IMR-90 (cell line): ENCODE measurements around the gene DDT. TPM values are rescaled to one million over a fixed set of nuclear protein-coding genes. Genes with fewer than 3 reads are reported as not detected.
"Not testable (repeated sequence)": the region's sequence is repeated elsewhere in the genome, so short reads cannot be mapped to it uniquely, and the experiment has no call there.

Source experiments
- ATAC-seq: fragments of 200-7000 bp; cut with Tn5 transposase; 2 replicates; pipeline ENCODE4 v1.9.1; 2020; ENCODE audit warnings: low read depth, mild to moderate bottlenecking, moderate library complexity
- BruUV-seq: library from RNA; stranded (reverse); fragments of 400-500 nt; replicated peaks from 2 replicates; lab custom pipeline; 2021; lab: Mats Ljungman, UMichigan
- CTCF ChIA-PET: fragments of 300-600 bp; formaldehyde crosslinking; extraction: SDS; loops from one replicate; lab custom pipeline; 2021; ENCODE audit warnings: antibody characterized with exemption; lab: Yijun Ruan, JAX
- POLR2A ChIA-PET: fragments of 300-600 bp; sonication (Branson Sonifier 250); formaldehyde crosslinking; loops from one replicate; lab custom pipeline; 2022; ENCODE audit warnings: antibody characterized with exemption; ENCODE audit not compliant: unreplicated experiment; lab: Charles Lee
- DNase-seq: peaks from one replicate; pipeline ENCODE4 v3.0.0; 2013
- H2AFZ ChIP-seq: replicated peaks from 2 replicates; pipeline ENCODE3; 2013; ENCODE audit warnings: low read length, mild to moderate bottlenecking; ENCODE audit not compliant: poor library complexity
- H2AK5ac ChIP-seq: 2 replicates; pipeline ENCODE4 v1.6.1; 2013; ENCODE audit warnings: low read depth, low read length, inconsistent platforms
- H2AK9ac ChIP-seq: replicated peaks from 2 replicates; pipeline ENCODE3; 2013; ENCODE audit warnings: mild to moderate bottlenecking, low read depth, low read length, moderate library complexity; ENCODE audit not compliant: poor library complexity
- H2BK120ac ChIP-seq: 2 replicates; pipeline ENCODE4 v1.6.1; 2013; ENCODE audit warnings: low read depth, low read length, inconsistent platforms
- H2BK15ac ChIP-seq: 3 replicates; pipeline ENCODE4 v1.6.1; 2013; ENCODE audit warnings: low read depth, low read length, inconsistent platforms
- H2BK20ac ChIP-seq: 2 replicates; pipeline ENCODE4 v1.6.1; 2013; ENCODE audit warnings: low read depth, mild to moderate bottlenecking, inconsistent platforms, low read length, moderate library complexity
- H2BK5ac ChIP-seq: 2 replicates; pipeline ENCODE4 v1.6.1; 2013; ENCODE audit warnings: mild to moderate bottlenecking, low read depth, low read length, inconsistent platforms; ENCODE audit not compliant: poor library complexity, severe bottlenecking
- H3K14ac ChIP-seq: replicated peaks from 2 replicates; pipeline ENCODE4 v1.6.1; 2013; ENCODE audit warnings: low read depth, low read length, inconsistent platforms
- H3K18ac ChIP-seq: 2 replicates; pipeline ENCODE4 v1.6.1; 2013; ENCODE audit warnings: low read depth, low read length, control low read depth
- H3K23ac ChIP-seq: 2 replicates; pipeline ENCODE4 v1.6.1; 2013; ENCODE audit warnings: low read depth, low read length, inconsistent platforms
- H3K27ac ChIP-seq: 2 replicates; pipeline ENCODE4 v1.5.1; 2013; ENCODE audit warnings: mild to moderate bottlenecking, control low read depth, low read length; ENCODE audit not compliant: insufficient read depth
- H3K27me3 ChIP-seq: 2 replicates; pipeline ENCODE4 v1.6.1; 2013; ENCODE audit warnings: low read length; ENCODE audit not compliant: control insufficient read depth, insufficient read depth
- H3K36me3 ChIP-seq: 2 replicates; pipeline ENCODE4 v1.6.1; 2013; ENCODE audit warnings: low read length, mixed read lengths; ENCODE audit not compliant: control insufficient read depth, insufficient read depth
- H3K4ac ChIP-seq: 2 replicates; pipeline ENCODE4 v1.6.1; 2013; ENCODE audit warnings: low read depth, low read length, inconsistent platforms
- H3K4me1 ChIP-seq: 2 replicates; pipeline ENCODE4 v1.6.1; 2013; ENCODE audit warnings: low read length, mixed read lengths; ENCODE audit not compliant: control insufficient read depth, insufficient read depth
- H3K4me2 ChIP-seq: 2 replicates; pipeline ENCODE4 v1.6.1; 2013; ENCODE audit warnings: low read depth, mild to moderate bottlenecking, control low read depth, low read length, moderate library complexity
- H3K4me3 ChIP-seq: 2 replicates; pipeline ENCODE4 v1.5.1; 2013; ENCODE audit warnings: low read depth, mild to moderate bottlenecking, control low read depth, low read length, moderate library complexity; ENCODE audit not compliant: insufficient read depth
- H3K56ac ChIP-seq: 2 replicates; pipeline ENCODE4 v1.6.1; 2013; ENCODE audit warnings: low read length, inconsistent platforms; ENCODE audit not compliant: insufficient read depth; ENCODE audit errors: extremely low read depth
- H3K79me1 ChIP-seq, 2 experiments: 2 replicates each; pipeline ENCODE4 v1.6.1; 2013; ENCODE audit warnings: low read length in 2 of 2, inconsistent platforms in 1 of 2, low read depth in 1 of 2
- H3K9ac ChIP-seq: 2 replicates; pipeline ENCODE4 v1.6.1; 2013; ENCODE audit warnings: low read depth, low read length, control low read depth
- H3K9me1 ChIP-seq: 2 replicates; pipeline ENCODE4 v1.6.1; 2013; ENCODE audit warnings: low read length, inconsistent platforms; ENCODE audit not compliant: insufficient read depth
- H3K9me3 ChIP-seq: 2 replicates; pipeline ENCODE4 v1.6.1; 2013; ENCODE audit warnings: low read length; ENCODE audit not compliant: control insufficient read depth, insufficient read depth
- H4K20me1 ChIP-seq: 2 replicates; pipeline ENCODE4 v1.6.1; 2013; ENCODE audit warnings: low read length, inconsistent platforms; ENCODE audit not compliant: insufficient read depth
- H4K5ac ChIP-seq: 2 replicates; pipeline ENCODE4 v1.6.1; 2013; ENCODE audit warnings: mild to moderate bottlenecking, low read depth, low read length, control low read depth
- H4K8ac ChIP-seq, 2 experiments: 2 replicates each; pipeline ENCODE4 v1.6.1; 2013; ENCODE audit warnings: low read depth in 2 of 2, low read length in 2 of 2, control low read depth in 1 of 2, inconsistent platforms in 1 of 2
- H4K91ac ChIP-seq: 2 replicates; pipeline ENCODE4 v1.6.1; 2013; ENCODE audit warnings: low read depth, low read length, inconsistent platforms; ENCODE audit not compliant: insufficient read depth
- WGBS, 2 experiments: methylation state at CpG; one replicate each; pipeline versions ENCODE4 v1.1.5 to v1.1.7; 2013; ENCODE audit warnings: missing lambda C conversion rate in 2 of 2; ENCODE audit not compliant: insufficient read length in 1 of 2; ENCODE audit errors: extremely low coverage in 2 of 2; 5-methylcytosine and 5-hydroxymethylcytosine counted together
- dilution Hi-C: fragments of 300-500 bp; cut with HindIII; formaldehyde crosslinking; loops from one replicate; pipeline ENCODE4 v1.14.3; 2018; ENCODE audit warnings: low sequenced_read_pairs; ENCODE audit not compliant: unreplicated experiment
- in situ Hi-C: fragments of 300-500 bp; cut with MboI; formaldehyde crosslinking; loops from 3 replicates; pipeline ENCODE4 v1.14.3; 2019; ENCODE audit warnings: low sequenced_read_pairs, inconsistent platforms, mixed read lengths
- intact Hi-C: fragments of 100-400 bp; cut with micrococcal nuclease; formaldehyde crosslinking; loops from 2 replicates; pipeline ENCODE4 v1.10.0; 2022
- polyA plus RNA-seq, 3 experiments: library from polyadenylated mRNA; depleted of rRNA; stranded (reverse); fragments of >200 nt; gene quantifications; 2 replicates each; pipeline ENCODE4 v1.2.3, GENCODE V29; 2012; ENCODE audit warnings: low replicate concordance in 1 of 3
- total RNA-seq: library from RNA; depleted of rRNA; stranded (reverse); fragments of >200 nt; gene quantifications from 2 replicates; pipeline ENCODE4 v1.2.3, GENCODE V29; 2012

The DDT gene
- total and polyA plus RNA-seq, 2 of the 4 experiments (the other 2 are of a cell fraction): 54.8 to 151 TPM

GRCh38 chr22:23986089-23986488 lies 11.8 kb upstream of the DDT start:
- in situ Hi-C loops: not testable (repeated sequence)

More at GRCh38 chr22:23986089-23986488, 11.8 kb upstream of the DDT start:
- H4K5ac ChIP-seq, H3K14ac ChIP-seq, H3K56ac ChIP-seq, H3K18ac ChIP-seq, H4K8ac ChIP-seq, H3K27me3 ChIP-seq, H2BK5ac ChIP-seq, H3K4me2 ChIP-seq, H3K9ac ChIP-seq, H2AK5ac ChIP-seq, H2AK9ac ChIP-seq, ATAC-seq, H2BK20ac ChIP-seq, H2BK15ac ChIP-seq, H2AFZ ChIP-seq, H3K23ac ChIP-seq, H3K36me3 ChIP-seq, BruUV-seq, H3K4ac ChIP-seq, H3K79me1 ChIP-seq, H3K4me1 ChIP-seq, H4K91ac ChIP-seq, H3K9me3 ChIP-seq, H2BK120ac ChIP-seq, H3K27ac ChIP-seq, H3K9me1 ChIP-seq, dilution Hi-C loops, POLR2A ChIA-PET, H4K20me1 ChIP-seq, H3K4me3 ChIP-seq, CTCF ChIA-PET, DNase-seq: not testable (repeated sequence)
- 76% methylated on average over 4 of the region's 8 CpGs; no CpG with 5 or more reads in 1 of the 2 experiments for WGBS, 2 experiments
- intact Hi-C loops: loop anchor here (10.0 kb wide), 2 partner anchors 189 to 259 kb away; partner anchors contain the start of gene GGT5
